Measurements from ENCODE around the gene ACAP1. TPM values are rescaled to one million over a fixed set of nuclear protein-coding genes. Genes with fewer than 3 reads are reported as not detected.

The ACAP1 gene
- total RNA-seq, 1 experiment from 2014 or later: 8.8 TPM

- no peak overlapping the region for H3K4me3 ChIP-seq (replicated peaks in 1 of 2; ENCODE audit: low read depth in 1 of 2, low read length in 2 of 2)
- H3K79me2 ChIP-seq (ENCODE audit: insufficient read depth, low read length): no peaks in the 10 kb centered on the region
- H4K20me1 ChIP-seq (ENCODE audit: insufficient read depth): no peaks in the 10 kb centered on the region
- RAD21 ChIA-PET (ENCODE audit: low non-redundant PET in 1 of 2, low total read pairs in 2 of 2, uncharacterized antibody in 2 of 2, unreplicated experiment in 2 of 2): no interaction called here
- TF ChIP-seq ZFX (IDR thresholded peaks at IDR 0.05) (no peak), TCF7L2 (IDR thresholded peaks at IDR 0.05; ENCODE audit: borderline replicate concordance, extremely low read depth, insufficient read depth, insufficient read length) (no peak)
- H3K27me3 ChIP-seq (ENCODE audit: insufficient read depth, low read length): no peaks in the 10 kb centered on the region
- no peaks in the 10 kb centered on the region for H3K36me3 ChIP-seq (ENCODE audit: control insufficient read depth in 1 of 2, insufficient read depth in 2 of 2, low read length in 2 of 2)
- POLR2A ChIA-PET: no interaction called here
- CTCF ChIA-PET: no interaction called here
- H3K9ac ChIP-seq (ENCODE audit: low read length): no peak overlapping the region
- no peak overlapping the region for H3K4me2 ChIP-seq (ENCODE audit: low read length)
- DNase-seq (ENCODE audit: low read depth, low spot score): no peak
- no peaks in the 10 kb centered on the region for H3K9me3 ChIP-seq (ENCODE audit: control insufficient read depth in 1 of 2, insufficient read depth in 1 of 2, low read depth in 1 of 2, low read length in 2 of 2)
- no peak for ATAC-seq
- no peaks in the 10 kb centered on the region for H3K9me2 ChIP-seq (ENCODE audit: insufficient read depth)
- intact Hi-C loops (cut with micrococcal nuclease): no loop called here
- H3K27ac ChIP-seq (ENCODE audit: low read depth, low read length): no peak overlapping the region
- H2AFZ ChIP-seq (ENCODE audit: low read depth, low read length, poor library complexity, severe bottlenecking): no peak overlapping the region
- no TSS peak for BruUV-seq (replicated peaks)
- H3K4me1 ChIP-seq (ENCODE audit: control insufficient read depth in 1 of 2, insufficient read depth in 2 of 2, low read length in 2 of 2): peaks cover 4 to 15% of the 10 kb centered on the region in 2 experiments; a peak in 3 of 4 replicates
Observed at GRCh38 chr17:7289256-7290032, 46.9 kb upstream of the ACAP1 start.

DNA sequence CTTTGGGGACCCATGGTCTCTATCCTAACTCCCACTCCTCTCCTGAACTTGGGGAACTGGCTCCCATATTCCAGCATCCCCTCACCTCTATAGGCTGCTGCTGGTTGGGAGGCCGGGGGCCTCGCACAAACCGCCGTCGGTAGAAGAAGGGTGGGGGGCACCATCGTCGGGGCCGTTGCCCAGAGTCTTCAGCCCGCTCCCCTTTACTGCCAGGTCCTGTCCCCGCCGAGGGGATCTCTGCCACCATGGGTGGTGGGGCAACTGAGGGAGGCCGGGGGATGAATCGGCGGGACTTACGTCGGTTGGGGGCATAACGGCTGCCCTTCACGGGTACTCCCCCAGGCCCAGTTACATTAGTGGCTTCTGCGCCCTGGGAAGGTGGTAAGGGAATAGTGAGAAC is 46.2 kb upstream of the ACAP1 start:
- ChIA-PET CTCF (no interaction called here), POLR2A (no interaction called here), RAD21 (ENCODE audit: low non-redundant PET in 1 of 2, low total read pairs in 2 of 2, uncharacterized antibody in 2 of 2, unreplicated experiment in 2 of 2) (no interaction called here)
- Histone ChIP-seq H4K20me1 (ENCODE audit: insufficient read depth) (no peaks in the 10 kb centered on the region), H3K27ac (ENCODE audit: low read depth, low read length) (no peak overlapping the region; the same call in 1 of the 2 replicates), H2AFZ (ENCODE audit: low read depth, low read length, poor library complexity, severe bottlenecking) (no peak overlapping the region), H3K36me3 (ENCODE audit: control insufficient read depth in 1 of 2, insufficient read depth in 2 of 2, low read length in 2 of 2) (no peaks in the 10 kb centered on the region), H3K9me2 (ENCODE audit: insufficient read depth) (no peaks in the 10 kb centered on the region), H3K79me2 (ENCODE audit: insufficient read depth, low read length) (no peaks in the 10 kb centered on the region), H3K4me1 (ENCODE audit: control insufficient read depth in 1 of 2, insufficient read depth in 2 of 2, low read length in 2 of 2) (peaks cover 8 to 23% of the 10 kb centered on the region in 2 experiments; a peak in 3 of 4 replicates), H3K4me2 (ENCODE audit: low read length) (no peak overlapping the region), H3K4me3 (replicated peaks in 1 of 2; ENCODE audit: low read depth in 1 of 2, low read length in 2 of 2) (no peak overlapping the region), H3K9me3 (ENCODE audit: control insufficient read depth in 1 of 2, insufficient read depth in 1 of 2, low read depth in 1 of 2, low read length in 2 of 2) (no peaks in the 10 kb centered on the region), H3K27me3 (ENCODE audit: insufficient read depth, low read length) (no peaks in the 10 kb centered on the region), H3K9ac (ENCODE audit: low read length) (no peak overlapping the region)
- no TSS peak for BruUV-seq (replicated peaks)
- DNase-seq (ENCODE audit: low read depth, low spot score): no peak
- TF ChIP-seq SIN3A (IDR thresholded peaks at IDR 0.05; ENCODE audit: low read depth) (no peak), EZH2phosphoT487 (IDR thresholded peaks at IDR 0.05; ENCODE audit: borderline replicate concordance) (no peak), SP1 (IDR thresholded peaks at IDR 0.05; ENCODE audit: low read depth) (no peak), CBX3 (IDR thresholded peaks at IDR 0.05; ENCODE audit: low read depth) (no peak), TCF7L2 (IDR thresholded peaks at IDR 0.05; ENCODE audit: borderline replicate concordance, extremely low read depth, insufficient read depth, insufficient read length) (no peak), RAD21 (IDR thresholded peaks at IDR 0.05; ENCODE audit: low read depth) (no peak), EGR1 (IDR thresholded peaks at IDR 0.05; ENCODE audit: low read depth) (no peak), ELF1 (IDR thresholded peaks at IDR 0.05; ENCODE audit: borderline replicate concordance, low read depth) (no peak), JUND (IDR thresholded peaks at IDR 0.05) (no peak), ATF3 (IDR thresholded peaks at IDR 0.05) (no peak)
- TF ChIP-seq, protein P1, sequence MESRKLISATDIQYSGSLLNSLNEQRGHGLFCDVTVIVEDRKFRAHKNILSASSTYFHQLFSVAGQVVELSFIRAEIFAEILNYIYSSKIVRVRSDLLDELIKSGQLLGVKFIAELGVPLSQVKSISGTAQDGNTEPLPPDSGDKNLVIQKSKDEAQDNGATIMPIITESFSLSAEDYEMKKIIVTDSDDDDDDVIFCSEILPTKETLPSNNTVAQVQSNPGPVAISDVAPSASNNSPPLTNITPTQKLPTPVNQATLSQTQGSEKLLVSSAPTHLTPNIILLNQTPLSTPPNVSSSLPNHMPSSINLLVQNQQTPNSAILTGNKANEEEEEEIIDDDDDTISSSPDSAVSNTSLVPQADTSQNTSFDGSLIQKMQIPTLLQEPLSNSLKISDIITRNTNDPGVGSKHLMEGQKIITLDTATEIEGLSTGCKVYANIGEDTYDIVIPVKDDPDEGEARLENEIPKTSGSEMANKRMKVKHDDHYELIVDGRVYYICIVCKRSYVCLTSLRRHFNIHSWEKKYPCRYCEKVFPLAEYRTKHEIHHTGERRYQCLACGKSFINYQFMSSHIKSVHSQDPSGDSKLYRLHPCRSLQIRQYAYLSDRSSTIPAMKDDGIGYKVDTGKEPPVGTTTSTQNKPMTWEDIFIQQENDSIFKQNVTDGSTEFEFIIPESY (IDR thresholded peaks at IDR 0.05; ENCODE audit: extremely low read depth, insufficient replicate concordance, low read length): no peak
- TF ChIP-seq, protein P2, sequence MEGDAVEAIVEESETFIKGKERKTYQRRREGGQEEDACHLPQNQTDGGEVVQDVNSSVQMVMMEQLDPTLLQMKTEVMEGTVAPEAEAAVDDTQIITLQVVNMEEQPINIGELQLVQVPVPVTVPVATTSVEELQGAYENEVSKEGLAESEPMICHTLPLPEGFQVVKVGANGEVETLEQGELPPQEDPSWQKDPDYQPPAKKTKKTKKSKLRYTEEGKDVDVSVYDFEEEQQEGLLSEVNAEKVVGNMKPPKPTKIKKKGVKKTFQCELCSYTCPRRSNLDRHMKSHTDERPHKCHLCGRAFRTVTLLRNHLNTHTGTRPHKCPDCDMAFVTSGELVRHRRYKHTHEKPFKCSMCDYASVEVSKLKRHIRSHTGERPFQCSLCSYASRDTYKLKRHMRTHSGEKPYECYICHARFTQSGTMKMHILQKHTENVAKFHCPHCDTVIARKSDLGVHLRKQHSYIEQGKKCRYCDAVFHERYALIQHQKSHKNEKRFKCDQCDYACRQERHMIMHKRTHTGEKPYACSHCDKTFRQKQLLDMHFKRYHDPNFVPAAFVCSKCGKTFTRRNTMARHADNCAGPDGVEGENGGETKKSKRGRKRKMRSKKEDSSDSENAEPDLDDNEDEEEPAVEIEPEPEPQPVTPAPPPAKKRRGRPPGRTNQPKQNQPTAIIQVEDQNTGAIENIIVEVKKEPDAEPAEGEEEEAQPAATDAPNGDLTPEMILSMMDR (IDR thresholded peaks at IDR 0.05 in 2 of 3, conservative IDR thresholded peaks at IDR 0.05 in 1 of 3; ENCODE audit: borderline replicate concordance in 1 of 3, insufficient read depth in 1 of 3, low read depth in 2 of 3, low read length in 2 of 3): no peak
- no peak for ATAC-seq
- intact Hi-C loops (cut with micrococcal nuclease): no loop called here

Data from HCT116 (cell line).